ENCODE data around the gene ZNF335.

ZNF335 gene, protein sequence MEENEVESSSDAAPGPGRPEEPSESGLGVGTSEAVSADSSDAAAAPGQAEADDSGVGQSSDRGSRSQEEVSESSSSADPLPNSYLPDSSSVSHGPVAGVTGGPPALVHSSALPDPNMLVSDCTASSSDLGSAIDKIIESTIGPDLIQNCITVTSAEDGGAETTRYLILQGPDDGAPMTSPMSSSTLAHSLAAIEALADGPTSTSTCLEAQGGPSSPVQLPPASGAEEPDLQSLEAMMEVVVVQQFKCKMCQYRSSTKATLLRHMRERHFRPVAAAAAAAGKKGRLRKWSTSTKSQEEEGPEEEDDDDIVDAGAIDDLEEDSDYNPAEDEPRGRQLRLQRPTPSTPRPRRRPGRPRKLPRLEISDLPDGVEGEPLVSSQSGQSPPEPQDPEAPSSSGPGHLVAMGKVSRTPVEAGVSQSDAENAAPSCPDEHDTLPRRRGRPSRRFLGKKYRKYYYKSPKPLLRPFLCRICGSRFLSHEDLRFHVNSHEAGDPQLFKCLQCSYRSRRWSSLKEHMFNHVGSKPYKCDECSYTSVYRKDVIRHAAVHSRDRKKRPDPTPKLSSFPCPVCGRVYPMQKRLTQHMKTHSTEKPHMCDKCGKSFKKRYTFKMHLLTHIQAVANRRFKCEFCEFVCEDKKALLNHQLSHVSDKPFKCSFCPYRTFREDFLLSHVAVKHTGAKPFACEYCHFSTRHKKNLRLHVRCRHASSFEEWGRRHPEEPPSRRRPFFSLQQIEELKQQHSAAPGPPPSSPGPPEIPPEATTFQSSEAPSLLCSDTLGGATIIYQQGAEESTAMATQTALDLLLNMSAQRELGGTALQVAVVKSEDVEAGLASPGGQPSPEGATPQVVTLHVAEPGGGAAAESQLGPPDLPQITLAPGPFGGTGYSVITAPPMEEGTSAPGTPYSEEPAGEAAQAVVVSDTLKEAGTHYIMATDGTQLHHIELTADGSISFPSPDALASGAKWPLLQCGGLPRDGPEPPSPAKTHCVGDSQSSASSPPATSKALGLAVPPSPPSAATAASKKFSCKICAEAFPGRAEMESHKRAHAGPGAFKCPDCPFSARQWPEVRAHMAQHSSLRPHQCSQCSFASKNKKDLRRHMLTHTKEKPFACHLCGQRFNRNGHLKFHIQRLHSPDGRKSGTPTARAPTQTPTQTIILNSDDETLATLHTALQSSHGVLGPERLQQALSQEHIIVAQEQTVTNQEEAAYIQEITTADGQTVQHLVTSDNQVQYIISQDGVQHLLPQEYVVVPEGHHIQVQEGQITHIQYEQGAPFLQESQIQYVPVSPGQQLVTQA (N-terminal part only)

DNA sequence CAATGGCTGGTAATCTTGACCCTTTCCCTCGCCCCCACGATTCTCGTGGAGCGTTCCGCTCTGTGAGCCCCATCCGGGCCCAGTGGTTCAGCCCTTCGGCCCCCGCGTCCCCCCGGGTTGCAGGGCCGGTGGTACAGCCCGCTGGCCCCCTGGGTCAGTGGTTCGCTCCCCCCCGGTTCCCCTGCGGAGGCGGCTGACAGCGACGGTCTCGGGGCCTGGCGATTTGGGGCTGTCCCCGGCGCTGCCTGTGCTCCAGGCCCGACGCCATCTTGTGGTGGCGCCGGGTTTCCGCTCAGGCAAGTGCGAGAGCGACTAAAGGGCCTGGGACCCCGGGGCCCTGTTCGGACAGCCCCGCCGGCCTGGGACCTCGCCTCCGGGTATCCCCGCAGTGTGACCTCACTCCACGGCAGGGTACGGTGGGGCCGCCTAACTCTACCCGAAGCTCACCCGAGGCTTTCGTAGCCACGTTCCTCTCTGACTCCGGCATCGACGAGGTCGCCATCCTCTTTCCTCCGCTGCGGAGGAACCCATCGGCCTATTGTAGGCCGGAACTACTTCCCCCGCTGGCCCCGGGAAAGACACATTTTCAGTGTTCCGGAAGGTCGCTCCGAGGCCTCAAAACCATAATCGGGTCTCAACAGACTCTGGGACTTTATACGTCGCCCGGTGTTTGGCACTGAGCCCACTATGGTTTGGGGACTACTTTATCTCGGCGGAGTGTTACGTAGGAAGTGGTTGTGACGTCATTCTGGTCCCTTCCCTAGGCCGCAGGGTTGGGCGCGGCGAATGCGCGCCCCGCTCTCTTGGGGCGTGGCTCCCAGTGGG is at the start of gene ZNF335:
Gene ZNF335, minus strand, starts transcription at position 529 of the 825 bp plus-strand sequence. CDS start 793 bp downstream, outside the sequence.
- peak; percentile 89 to 92 for DNase-seq (ENCODE audit: low read depth in 2 of 2)

DNA sequence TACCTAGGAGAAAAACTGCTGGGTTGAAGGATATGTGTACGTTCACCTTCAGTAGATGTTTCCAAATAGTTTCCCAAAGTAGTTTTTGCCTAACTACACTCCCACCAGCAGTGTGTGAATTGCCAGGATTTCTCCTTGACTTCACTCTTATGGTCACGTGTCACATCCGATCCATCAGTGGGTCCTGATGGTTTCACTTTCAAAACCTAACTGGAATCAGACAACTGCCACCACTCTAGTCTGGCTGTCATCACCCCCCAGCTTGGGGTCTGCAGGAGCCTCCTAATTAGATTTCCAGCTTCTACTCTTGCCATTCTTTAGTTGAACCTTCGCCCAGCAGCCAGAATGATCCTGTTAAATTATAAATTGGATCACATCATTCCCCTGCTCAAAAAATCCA is 48.6 kb upstream of the ZNF335 start:
- no peak for DNase-seq (ENCODE audit: low read depth in 2 of 2)

DNA sequence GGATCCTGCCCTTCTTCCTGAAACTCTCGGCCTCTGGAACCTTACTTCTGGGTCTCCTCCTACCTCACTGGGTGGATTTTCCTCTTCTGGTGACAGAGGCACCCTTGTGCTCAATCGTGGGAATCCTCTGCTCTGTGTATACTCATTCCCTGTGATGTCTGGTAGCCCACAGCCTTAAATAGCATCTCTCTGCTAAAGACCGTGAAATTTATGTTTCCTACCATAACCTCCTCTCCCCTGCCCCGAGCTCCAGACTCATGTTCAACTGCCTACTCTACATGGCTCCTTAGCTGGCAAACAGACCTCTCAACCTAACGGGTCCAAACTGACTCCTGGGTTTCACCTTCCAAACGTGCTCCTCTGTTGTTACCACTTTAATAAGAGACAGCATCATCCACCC is 46.6 kb upstream of the ZNF335 start:
- no peak for DNase-seq (ENCODE audit: low read depth in 2 of 2)

DNA sequence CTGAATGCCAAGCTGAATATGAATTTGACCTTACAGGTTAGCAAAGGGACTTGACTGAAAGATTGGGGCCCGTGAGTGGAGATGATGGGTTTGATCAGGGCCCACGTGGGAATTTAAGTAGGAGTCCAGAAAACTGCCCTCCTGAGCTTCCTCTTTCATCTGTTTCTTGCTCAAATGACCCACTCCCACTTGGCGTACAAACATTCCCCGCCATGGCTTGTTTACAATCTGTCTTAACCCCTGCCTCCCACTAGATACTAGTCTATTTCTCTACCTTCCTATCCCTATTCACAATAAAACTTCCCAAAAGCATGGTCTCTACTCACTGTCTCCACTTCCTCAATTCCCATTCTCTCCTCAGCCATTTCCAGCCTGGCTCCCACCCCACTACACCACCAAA is 46.1 kb upstream of the ZNF335 start:
- DNase-seq (ENCODE audit: low read depth in 2 of 2), result no peak

GRCh38 chr20:46017272-46017671 is 45.3 kb upstream of the ZNF335 start:
- DNase-seq (ENCODE audit: low read depth in 2 of 2), result no peak

DNA sequence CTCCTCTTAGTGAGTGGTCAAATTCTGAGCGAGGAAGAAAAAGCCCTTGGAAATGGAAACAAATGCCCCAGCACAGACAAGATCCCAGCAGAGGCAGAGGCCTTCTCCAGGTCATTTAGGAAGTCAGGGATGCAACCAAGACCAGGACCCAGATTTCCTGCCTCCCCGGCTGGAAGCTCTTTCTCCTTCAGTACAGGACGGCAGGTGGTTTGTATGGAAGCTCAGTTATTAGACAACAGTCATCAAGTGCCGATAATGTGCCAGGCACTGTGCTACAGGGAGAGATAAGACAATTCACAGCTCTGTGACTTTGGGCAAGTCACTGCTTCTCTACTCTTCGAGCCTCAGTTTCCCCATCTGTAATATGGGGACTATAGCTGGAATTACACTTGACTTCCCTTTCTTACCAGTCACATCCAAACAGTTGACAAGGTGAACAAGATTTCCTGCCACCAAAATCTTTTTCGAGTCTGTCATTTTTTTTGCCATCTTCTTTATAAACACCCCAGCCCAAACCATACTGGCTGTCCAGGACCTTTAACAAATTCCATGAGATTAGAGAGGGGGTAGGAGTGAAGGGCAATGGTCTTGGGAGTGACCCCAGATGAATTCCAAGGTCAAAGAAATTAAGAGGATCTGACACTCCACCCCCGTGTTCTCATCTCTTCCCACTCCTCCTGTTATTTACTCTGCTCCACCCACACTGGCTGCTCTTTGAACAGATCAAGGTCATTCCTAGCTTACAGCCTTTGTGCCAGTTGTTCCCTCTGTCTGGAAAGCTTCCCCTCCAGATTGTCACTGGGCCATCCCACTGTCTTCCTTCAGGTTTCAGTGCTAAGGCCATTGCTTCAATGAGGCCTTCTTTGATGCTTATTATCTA is 42.8 kb upstream of the ZNF335 start:
- no peak for DNase-seq (ENCODE audit: low read depth in 2 of 2)

DNA sequence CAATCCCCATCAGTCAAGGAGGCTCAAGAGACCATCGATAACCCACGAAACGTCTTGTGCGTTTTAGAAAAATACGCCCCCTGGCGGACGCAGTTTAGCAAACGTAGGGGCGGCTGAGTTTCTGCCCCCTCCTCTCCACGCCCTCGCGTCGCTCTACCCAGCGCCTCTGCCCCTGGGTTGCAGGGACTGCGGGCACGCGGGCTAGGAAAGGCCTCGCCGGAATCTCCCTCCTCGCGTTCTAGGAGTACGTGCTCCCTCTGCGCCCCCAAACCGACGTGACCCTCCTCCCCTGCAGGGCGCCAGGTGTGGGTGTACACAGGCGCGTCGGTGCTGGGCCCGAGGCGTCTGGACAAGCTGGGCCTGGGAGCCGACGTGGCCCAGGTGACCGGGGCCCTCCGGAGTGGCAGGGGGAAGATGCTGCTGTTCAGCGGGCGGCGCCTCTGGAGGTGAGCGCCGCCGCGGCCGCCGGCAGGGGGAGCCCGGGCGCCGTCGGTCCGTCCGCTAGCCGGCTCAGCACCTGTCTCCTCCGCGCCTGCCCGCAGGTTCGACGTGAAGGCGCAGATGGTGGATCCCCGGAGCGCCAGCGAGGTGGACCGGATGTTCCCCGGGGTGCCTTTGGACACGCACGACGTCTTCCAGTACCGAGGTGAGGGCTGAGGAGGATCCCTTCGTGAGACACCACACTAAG is 42.0 kb upstream of the ZNF335 start:
- DNase-seq (ENCODE audit: low read depth in 2 of 2), result peak; percentile 53 to 58

- DNase-seq (ENCODE audit: low read depth in 2 of 2), result no peak
Measured at GRCh38 chr20:46013322-46013828, 41.4 kb upstream of the ZNF335 start.

DNA sequence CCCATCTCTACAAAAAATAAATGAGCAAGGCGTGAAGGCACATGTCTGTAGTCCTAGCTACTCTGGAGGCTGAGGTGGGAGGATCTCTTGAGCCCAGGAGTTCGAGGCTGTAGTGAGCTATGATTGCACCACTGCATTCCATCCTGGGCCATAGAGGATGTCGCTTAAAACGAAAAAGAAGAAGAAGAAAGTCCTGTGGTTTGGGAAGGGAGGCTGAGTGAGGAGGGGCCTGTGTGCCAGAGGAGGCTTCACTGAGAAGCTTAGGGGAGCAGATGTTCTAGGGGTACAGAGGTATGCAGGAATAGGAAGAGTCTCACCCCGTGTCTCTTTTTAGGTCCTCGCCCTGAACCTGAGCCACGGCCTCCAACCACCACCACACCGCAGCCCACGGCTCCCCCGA is 40.9 kb upstream of the ZNF335 start:
- no peak for DNase-seq (ENCODE audit: low read depth in 2 of 2)

DNA sequence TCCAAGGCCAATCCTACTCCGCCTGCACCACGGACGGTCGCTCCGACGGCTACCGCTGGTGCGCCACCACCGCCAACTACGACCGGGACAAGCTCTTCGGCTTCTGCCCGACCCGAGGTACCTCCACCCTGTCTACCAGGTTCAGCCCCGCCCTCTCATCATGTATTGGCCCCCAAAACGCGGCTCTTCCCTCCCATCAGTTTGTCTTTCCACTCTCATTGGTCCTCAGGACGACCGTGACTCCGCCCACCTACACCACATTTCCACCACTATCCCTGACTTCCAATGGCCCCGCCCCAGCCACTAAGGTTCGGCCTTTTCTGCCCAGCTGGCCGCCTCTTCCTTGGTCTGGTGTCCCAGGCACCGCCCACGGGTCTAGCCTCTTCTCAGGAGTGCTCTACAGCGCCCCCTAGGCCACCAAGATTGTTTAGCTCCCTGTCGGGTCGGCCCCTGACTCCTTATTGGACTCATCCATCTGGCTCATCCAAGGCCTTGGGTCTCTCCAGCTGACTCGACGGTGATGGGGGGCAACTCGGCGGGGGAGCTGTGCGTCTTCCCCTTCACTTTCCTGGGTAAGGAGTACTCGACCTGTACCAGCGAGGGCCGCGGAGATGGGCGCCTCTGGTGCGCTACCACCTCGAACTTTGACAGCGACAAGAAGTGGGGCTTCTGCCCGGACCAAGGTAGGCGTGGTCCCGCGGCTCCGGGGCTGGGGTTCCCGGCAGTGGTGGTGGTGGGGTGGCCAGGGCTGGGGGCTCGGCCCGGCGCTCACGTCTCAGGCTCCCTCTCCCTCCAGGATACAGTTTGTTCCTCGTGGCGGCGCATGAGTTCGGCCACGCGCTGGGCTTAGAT is 39.9 kb upstream of the ZNF335 start:
- peak in 1 of 2 donors; percentile 48 for DNase-seq (ENCODE audit: low read depth in 2 of 2)

DNA sequence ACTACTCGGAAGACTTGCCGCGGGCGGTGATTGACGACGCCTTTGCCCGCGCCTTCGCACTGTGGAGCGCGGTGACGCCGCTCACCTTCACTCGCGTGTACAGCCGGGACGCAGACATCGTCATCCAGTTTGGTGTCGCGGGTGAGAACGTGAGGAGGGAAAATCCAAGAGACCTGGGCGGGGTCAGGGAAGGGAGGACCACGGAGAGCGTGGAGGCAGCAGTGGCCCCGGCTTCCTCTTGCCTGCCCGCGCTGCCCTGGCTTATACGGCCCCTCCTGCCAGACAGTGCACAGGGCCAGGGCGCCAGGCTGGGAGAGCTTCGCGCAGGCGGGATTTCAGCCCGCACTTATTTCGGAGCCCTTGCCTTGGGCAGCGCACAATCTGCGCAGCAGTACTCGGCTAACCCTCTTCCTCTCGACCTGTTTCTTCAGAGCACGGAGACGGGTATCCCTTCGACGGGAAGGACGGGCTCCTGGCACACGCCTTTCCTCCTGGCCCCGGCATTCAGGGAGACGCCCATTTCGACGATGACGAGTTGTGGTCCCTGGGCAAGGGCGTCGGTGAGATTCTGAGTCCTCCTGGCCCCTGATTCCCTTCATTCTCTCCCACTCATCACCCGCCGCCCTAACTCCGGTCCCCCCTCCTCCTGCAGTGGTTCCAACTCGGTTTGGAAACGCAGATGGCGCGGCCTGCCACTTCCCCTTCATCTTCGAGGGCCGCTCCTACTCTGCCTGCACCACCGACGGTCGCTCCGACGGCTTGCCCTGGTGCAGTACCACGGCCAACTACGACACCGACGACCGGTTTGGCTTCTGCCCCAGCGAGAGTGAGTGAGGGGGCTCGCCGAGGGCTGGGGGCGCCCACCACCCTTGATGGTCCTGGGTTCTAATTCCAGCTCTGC is 38.7 kb upstream of the ZNF335 start:
- DNase-seq (ENCODE audit: low read depth in 2 of 2), result no peak

GRCh38 chr20:46009816-46010215 is 37.8 kb upstream of the ZNF335 start:
- DNase-seq (ENCODE audit: low read depth in 2 of 2), result no peak

GRCh38 chr20:46007671-46008070 is 35.7 kb upstream of the ZNF335 start:
- no peak for DNase-seq (ENCODE audit: low read depth in 2 of 2)

DNA sequence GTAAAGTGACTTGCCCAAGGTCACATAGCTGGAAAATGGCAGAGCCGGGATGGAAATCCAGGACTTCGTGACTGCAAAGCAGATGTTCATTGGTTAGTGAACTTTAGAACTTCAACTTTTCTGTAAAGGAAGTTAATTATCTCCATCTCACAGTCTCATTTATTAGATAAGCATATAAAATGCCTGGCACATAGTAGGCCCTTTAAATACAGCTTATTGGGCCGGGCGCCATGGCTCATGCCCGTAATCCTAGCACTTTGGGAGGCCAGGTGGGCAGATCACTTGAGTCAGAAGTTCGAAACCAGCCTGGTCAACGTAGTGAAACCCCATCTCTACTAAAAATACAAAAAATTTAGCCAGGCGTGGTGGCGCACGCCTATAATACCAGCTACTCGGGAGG is 35.0 kb upstream of the ZNF335 start:
- no peak for DNase-seq (ENCODE audit: low read depth in 2 of 2)

DNA sequence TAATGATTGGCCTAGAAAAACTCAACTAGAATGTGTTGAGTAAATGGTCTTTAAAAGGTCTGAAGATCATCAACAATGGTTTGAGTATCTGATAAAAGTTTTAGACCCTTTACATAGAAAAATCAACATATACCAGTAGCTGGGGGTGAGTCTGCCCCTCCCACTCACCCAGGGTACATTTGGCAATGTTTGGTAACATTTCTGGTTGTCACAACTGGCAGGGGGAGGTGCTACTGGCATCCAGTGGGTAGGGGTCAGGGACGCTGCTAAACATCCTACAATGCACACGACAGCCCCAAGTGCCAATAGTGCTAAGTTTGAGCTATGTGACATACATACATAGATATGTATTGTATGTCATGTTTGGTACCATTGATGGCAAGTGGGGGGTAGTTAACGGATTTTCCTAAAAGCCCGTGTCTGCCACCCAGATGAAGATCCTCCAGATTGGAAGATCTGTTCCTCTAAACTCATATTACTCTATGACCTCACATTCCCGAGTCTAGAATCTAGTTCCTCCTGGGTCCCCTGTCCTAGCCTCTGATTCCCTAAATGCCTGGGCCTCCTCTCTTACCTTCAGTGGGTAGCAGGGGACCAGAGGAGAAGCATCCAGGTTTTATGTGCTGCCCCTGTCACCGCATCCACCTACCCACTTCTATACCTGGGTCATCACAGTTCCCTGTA is 34.2 kb upstream of the ZNF335 start:
- DNase-seq (ENCODE audit: low read depth in 2 of 2), result no peak

GRCh38 chr20:46004889-46005473 is 33.0 kb upstream of the ZNF335 start:
- DNase-seq (ENCODE audit: low read depth in 2 of 2), result no peak

Data from activated CD4-positive, alpha-beta T cell treated with anti-CD3 and anti-CD28 coated beads for 24 hours (primary cell).